Panc1 (cell line): ENCODE data around the gene FSTL4.

Experiments
- POLR2AphosphoS5 ChIP-seq: IDR thresholded peaks from 2 replicates; pipeline ENCODE4 v1.6.1; 2012; ENCODE audit warnings: mild to moderate bottlenecking, low read depth, low read length, moderate library complexity
- TF ChIP-seq, protein P1 (sequence below): fragments of 450-650 bp; IDR thresholded peaks from 2 replicates; pipeline ENCODE4 v1.5.1; 2017; ENCODE audit warnings: mild to moderate bottlenecking
- TF ChIP-seq, protein P2 (sequence below), 2 experiments: IDR thresholded peaks; 2 replicates each; pipeline ENCODE4 v1.6.1; 2011 to 2012; ENCODE audit warnings: low read depth in 2 of 2, control low read depth in 1 of 2, low read length in 1 of 2, mild to moderate bottlenecking in 1 of 2, moderate library complexity in 1 of 2; ENCODE audit not compliant: insufficient read depth in 1 of 2

DNA sequence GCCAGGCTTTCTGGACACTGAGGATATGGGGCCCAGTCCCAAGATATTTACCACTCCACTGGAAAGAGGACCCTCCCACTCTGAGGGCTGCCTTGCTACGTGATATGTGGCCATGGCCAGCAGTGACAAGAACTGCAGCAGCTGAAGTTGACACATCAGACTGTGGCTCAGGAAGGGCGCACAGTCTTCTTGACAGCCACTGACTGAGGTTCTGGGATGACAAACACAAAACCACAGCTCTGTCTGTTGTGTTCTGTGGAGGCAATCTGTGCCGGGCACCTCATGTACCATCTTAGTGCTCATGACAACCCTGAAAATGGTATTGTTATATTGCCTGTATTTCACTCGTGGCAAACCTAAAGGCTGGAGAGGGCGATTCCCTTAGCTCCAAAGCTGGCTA lies 16.9 kb downstream of the FSTL4 start:
- TF ChIP-seq, protein P1, sequence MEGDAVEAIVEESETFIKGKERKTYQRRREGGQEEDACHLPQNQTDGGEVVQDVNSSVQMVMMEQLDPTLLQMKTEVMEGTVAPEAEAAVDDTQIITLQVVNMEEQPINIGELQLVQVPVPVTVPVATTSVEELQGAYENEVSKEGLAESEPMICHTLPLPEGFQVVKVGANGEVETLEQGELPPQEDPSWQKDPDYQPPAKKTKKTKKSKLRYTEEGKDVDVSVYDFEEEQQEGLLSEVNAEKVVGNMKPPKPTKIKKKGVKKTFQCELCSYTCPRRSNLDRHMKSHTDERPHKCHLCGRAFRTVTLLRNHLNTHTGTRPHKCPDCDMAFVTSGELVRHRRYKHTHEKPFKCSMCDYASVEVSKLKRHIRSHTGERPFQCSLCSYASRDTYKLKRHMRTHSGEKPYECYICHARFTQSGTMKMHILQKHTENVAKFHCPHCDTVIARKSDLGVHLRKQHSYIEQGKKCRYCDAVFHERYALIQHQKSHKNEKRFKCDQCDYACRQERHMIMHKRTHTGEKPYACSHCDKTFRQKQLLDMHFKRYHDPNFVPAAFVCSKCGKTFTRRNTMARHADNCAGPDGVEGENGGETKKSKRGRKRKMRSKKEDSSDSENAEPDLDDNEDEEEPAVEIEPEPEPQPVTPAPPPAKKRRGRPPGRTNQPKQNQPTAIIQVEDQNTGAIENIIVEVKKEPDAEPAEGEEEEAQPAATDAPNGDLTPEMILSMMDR, result no peak
- TF ChIP-seq, protein P2, sequence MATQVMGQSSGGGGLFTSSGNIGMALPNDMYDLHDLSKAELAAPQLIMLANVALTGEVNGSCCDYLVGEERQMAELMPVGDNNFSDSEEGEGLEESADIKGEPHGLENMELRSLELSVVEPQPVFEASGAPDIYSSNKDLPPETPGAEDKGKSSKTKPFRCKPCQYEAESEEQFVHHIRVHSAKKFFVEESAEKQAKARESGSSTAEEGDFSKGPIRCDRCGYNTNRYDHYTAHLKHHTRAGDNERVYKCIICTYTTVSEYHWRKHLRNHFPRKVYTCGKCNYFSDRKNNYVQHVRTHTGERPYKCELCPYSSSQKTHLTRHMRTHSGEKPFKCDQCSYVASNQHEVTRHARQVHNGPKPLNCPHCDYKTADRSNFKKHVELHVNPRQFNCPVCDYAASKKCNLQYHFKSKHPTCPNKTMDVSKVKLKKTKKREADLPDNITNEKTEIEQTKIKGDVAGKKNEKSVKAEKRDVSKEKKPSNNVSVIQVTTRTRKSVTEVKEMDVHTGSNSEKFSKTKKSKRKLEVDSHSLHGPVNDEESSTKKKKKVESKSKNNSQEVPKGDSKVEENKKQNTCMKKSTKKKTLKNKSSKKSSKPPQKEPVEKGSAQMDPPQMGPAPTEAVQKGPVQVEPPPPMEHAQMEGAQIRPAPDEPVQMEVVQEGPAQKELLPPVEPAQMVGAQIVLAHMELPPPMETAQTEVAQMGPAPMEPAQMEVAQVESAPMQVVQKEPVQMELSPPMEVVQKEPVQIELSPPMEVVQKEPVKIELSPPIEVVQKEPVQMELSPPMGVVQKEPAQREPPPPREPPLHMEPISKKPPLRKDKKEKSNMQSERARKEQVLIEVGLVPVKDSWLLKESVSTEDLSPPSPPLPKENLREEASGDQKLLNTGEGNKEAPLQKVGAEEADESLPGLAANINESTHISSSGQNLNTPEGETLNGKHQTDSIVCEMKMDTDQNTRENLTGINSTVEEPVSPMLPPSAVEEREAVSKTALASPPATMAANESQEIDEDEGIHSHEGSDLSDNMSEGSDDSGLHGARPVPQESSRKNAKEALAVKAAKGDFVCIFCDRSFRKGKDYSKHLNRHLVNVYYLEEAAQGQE (IDR thresholded peaks at IDR 0.05; ENCODE audit: insufficient read depth in 1 of 2, low read depth in 2 of 2, low read length in 1 of 2), result no peak
- TF ChIP-seq POLR2AphosphoS5, result no peak
